Measurements from ENCODE around the gene ZBTB39. TPM values are rescaled to one million over a fixed set of nuclear protein-coding genes. Genes with fewer than 3 reads are reported as not detected.

The ZBTB39 gene
- total RNA-seq, 1 donor from 2014 or later = 23.5 TPM

GRCh38 chr12:57049119-57049446 is 42.7 kb upstream of the ZBTB39 start:
- Mint-ChIP-seq H3K4me3 (ENCODE audit: unreplicated experiment) (no peak overlapping the region), H3K27me3 (ENCODE audit: unreplicated experiment) (no peaks in the 10 kb centered on the region), H3K4me1 (ENCODE audit: low read depth, unreplicated experiment) (no peaks in the 10 kb centered on the region), H3K36me3 (ENCODE audit: unreplicated experiment) (no peaks in the 10 kb centered on the region), H3K27ac (ENCODE audit: unreplicated experiment) (no peak overlapping the region), H3K9me3 (ENCODE audit: unreplicated experiment) (no peaks in the 10 kb centered on the region)
- TF ChIP-seq CTCF (IDR thresholded peaks at IDR 0.05; ENCODE audit: partially characterized antibody, unreplicated experiment) = no peak
- DNase-seq = no peak

DNA sequence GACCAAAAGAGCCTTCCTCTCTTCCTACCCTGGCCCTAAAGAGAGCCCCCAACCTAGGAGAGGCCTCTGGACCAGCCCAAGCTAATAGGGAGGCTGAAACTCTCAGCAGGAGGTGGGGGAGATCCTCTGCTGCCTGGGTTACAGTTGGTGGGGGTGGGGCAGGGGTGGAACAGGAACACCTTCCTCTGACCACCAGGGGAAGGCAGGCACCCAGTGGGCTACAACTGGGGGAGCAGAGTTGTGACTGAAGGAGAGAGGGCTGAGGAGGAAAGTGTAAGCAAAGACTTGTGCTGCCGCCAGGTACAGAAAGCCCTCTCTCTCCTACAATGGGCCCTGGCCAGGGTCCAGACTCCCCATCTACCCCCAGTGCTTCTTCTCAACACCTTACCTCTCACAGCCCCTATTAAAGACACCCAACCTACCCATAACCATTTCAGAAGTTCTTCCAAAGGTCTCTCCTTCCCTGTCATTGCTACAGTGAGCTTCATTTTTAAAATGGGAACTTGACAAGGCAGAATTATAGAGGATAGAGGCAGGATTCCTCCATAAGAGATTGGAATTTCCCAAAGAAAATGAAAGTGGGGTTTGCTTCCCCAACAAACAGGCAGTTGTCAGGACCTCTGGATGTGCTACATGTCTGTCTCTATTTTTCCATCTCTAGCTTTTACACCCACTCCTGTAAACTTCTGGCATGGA is 42.2 kb upstream of the ZBTB39 start:
- Mint-ChIP-seq H3K27me3 (ENCODE audit: unreplicated experiment) (no peaks in the 10 kb centered on the region), H3K4me1 (ENCODE audit: low read depth, unreplicated experiment) (no peaks in the 10 kb centered on the region), H3K27ac (ENCODE audit: unreplicated experiment) (no peak overlapping the region), H3K9me3 (ENCODE audit: unreplicated experiment) (no peaks in the 10 kb centered on the region), H3K36me3 (ENCODE audit: unreplicated experiment) (no peaks in the 10 kb centered on the region), H3K4me3 (ENCODE audit: unreplicated experiment) (no peak overlapping the region)
- TF ChIP-seq CTCF (IDR thresholded peaks at IDR 0.05; ENCODE audit: partially characterized antibody, unreplicated experiment) = no peak
- no peak for DNase-seq

DNA sequence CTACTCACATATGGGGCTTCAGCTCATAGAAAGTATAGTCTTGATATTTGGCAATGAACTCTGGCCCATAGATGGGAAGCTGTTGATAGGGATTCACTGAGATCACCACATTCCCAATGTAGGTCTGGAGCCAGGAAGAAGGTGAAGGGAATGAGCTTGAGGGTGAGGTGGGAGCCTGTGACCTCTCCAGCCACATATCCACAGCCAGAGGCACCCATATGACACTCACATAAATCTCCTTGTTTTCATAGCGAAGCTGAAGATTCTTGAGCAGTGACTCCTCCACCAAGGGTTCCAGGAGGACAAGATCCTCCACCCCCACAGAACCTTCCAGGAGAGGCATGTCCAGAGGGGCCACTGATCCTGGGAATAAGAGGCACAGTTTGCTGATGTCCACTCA is 41.6 kb upstream of the ZBTB39 start:
- H3K4me1 Mint-ChIP-seq (ENCODE audit: low read depth, unreplicated experiment) = no peaks in the 10 kb centered on the region
- TF ChIP-seq CTCF (IDR thresholded peaks at IDR 0.05; ENCODE audit: partially characterized antibody, unreplicated experiment) = no peak
- H3K36me3 Mint-ChIP-seq (ENCODE audit: unreplicated experiment) = no peaks in the 10 kb centered on the region
- H3K9me3 Mint-ChIP-seq (ENCODE audit: unreplicated experiment) = no peaks in the 10 kb centered on the region
- no peak overlapping the region for H3K4me3 Mint-ChIP-seq (ENCODE audit: unreplicated experiment)
- no peak overlapping the region for H3K27ac Mint-ChIP-seq (ENCODE audit: unreplicated experiment)
- DNase-seq = no peak
- no peaks in the 10 kb centered on the region for H3K27me3 Mint-ChIP-seq (ENCODE audit: unreplicated experiment)

- TF ChIP-seq CTCF (IDR thresholded peaks at IDR 0.05; ENCODE audit: partially characterized antibody, unreplicated experiment) = no peak
- no peaks in the 10 kb centered on the region for H3K36me3 Mint-ChIP-seq (ENCODE audit: unreplicated experiment)
These were observed 40.9 kb upstream of the ZBTB39 start for GRCh38 chr12:57046947-57047890.

More at GRCh38 chr12:57046947-57047890, 40.9 kb upstream of the ZBTB39 start:
- Mint-ChIP-seq H3K4me3 (ENCODE audit: unreplicated experiment) (no peak overlapping the region), H3K9me3 (ENCODE audit: unreplicated experiment) (no peaks in the 10 kb centered on the region), H3K27ac (ENCODE audit: unreplicated experiment) (no peak overlapping the region), H3K27me3 (ENCODE audit: unreplicated experiment) (no peaks in the 10 kb centered on the region), H3K4me1 (ENCODE audit: low read depth, unreplicated experiment) (no peaks in the 10 kb centered on the region)
- DNase-seq = no peak
